NCI-H748 (cell line): Measurements from ENCODE around the gene TMEM35B.
"Not testable (repeated sequence)": the region's sequence is repeated elsewhere in the genome, so short reads cannot be mapped to it uniquely, and the experiment has no call there.

Experiments used
- DNase-seq: peaks from one replicate; lab custom pipeline; 2025; ENCODE audit not compliant: unreplicated experiment; lab: John Stamatoyannopoulos, UW

The TMEM35B gene

GRCh38 chr1:34984793-34985608, at the start of gene TMEM35B:
Gene TMEM35B (minus strand): TSS chr1:34985347. CDS start chr1:34985305, 42 bp downstream.
- DNase-seq, result peak; percentile 61

GRCh38 chr1:35033346-35033745, 48.2 kb upstream of the TMEM35B start:
- DNase-seq, result no peak

- DNase-seq, result no peak
Observed at GRCh38 chr1:35032384-35032739, 47.2 kb upstream of the TMEM35B start.

GRCh38 chr1:35030756-35031446, 45.8 kb upstream of the TMEM35B start:
- peak; percentile 26 for DNase-seq

GRCh38 chr1:35030338-35030737, 45.2 kb upstream of the TMEM35B start:
- DNase-seq, result no peak

- no peak for DNase-seq
Observed at GRCh38 chr1:35029761-35030160, 44.6 kb upstream of the TMEM35B start.

- DNase-seq, result no peak
Observed at GRCh38 chr1:35016406-35016805, 31.3 kb upstream of the TMEM35B start.

GRCh38 chr1:35014486-35014885, 29.3 kb upstream of the TMEM35B start:
- DNase-seq, result no peak

GRCh38 chr1:35005711-35006110, 20.6 kb upstream of the TMEM35B start:
- no peak for DNase-seq

- no peak for DNase-seq
Observed at GRCh38 chr1:35001743-35002142, 16.6 kb upstream of the TMEM35B start.

- no peak for DNase-seq
Observed at GRCh38 chr1:34994878-34995277, 9.7 kb upstream of the TMEM35B start.

GRCh38 chr1:34988581-34988980, 3.4 kb upstream of the TMEM35B start:
- DNase-seq, result no peak

- no peak for DNase-seq
Observed at GRCh38 chr1:34988147-34988546, 3.0 kb upstream of the TMEM35B start.

- DNase-seq, result no peak
Observed at GRCh38 chr1:34987018-34987417, 1.9 kb upstream of the TMEM35B start.

GRCh38 chr1:34985609-34985904, 410 bp upstream of the TMEM35B start:
- not testable (repeated sequence) for DNase-seq

GRCh38 chr1:34984435-34984792, 733 bp downstream of the TMEM35B start:
- peak; percentile 5 for DNase-seq

- peak; percentile 1 for DNase-seq
Observed at GRCh38 chr1:34983700-34984355, 1.3 kb downstream of the TMEM35B start.

- no peak for DNase-seq
Observed at GRCh38 chr1:34982820-34983376, 2.2 kb downstream of the TMEM35B start.

- DNase-seq, result no peak
Observed at GRCh38 chr1:34980715-34981114, 4.4 kb downstream of the TMEM35B start.

- DNase-seq, result no peak
Observed at GRCh38 chr1:34978921-34979320, 6.2 kb downstream of the TMEM35B start.

- DNase-seq, result no peak
Observed at GRCh38 chr1:34977858-34978257, 7.3 kb downstream of the TMEM35B start.

- no peak for DNase-seq
Observed at GRCh38 chr1:34977210-34977471, 8.0 kb downstream of the TMEM35B start.
